COLO668 (cell line): ENCODE data around the gene NT5M.

Experiments used
- DNase-seq: peaks from one replicate; lab custom pipeline; 2025; ENCODE audit not compliant: unreplicated experiment; lab: John Stamatoyannopoulos, UW

Gene NT5M

DNA sequence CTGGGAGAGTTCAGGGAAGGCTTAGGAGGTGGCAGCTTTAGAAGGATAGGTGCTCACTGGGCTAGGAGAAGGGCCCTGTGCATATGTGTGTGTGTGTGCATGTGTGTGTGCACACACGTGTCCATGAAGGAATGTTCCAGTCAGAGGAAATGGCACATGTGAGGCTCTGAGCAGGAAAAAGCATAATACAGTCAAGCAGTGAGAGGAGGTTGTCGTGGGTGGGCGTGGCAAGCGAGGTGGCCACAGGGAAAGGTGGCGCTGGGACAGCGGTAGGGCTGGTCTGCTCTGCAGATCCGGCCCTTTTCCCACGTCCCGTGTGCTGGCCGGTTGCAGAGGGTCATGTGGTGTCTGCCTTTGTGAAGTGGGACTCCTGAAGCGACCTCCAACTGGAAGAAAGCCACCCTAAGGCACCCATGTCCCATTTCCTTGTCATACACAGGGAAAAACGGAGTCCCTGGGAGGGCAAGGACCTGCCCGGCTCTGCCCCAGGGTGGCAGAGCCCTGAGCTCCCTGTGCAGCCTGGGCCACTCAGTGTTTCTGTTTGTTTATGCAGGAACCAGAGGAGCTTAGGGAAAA lies 40.1 kb downstream of the NT5M start:
- DNase-seq, result no peak

DNA sequence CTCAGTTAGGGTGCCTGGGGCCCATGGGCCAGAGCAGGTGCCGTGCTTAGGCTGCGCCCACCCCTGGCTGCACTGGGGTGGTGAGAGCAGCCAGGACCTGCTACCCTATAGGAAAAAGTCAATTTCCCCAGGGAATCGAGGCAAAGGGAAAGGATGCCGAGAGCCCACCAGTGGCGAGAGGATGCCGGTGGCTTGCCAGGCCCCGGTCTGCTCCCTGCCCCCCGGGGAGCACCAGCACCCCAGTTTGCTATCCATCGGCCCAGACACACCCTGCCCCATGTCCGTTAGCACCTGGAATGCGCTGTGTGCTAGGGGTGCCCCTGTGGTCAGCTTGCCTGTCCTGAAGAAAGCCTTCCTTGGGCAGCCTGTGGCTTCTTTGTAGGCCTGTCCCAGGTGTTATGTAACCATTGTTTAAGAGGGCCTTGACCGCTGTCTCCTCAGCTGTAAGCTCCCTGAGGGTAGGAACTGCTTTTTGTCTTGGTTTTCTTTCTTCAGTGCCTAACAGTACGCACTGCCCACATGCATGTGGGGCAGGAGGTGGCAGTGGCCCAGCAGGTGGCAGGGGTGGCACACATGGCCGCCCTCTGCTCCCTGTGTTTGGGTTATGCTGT lies 40.8 kb downstream of the NT5M start:
- DNase-seq, result no peak

DNA sequence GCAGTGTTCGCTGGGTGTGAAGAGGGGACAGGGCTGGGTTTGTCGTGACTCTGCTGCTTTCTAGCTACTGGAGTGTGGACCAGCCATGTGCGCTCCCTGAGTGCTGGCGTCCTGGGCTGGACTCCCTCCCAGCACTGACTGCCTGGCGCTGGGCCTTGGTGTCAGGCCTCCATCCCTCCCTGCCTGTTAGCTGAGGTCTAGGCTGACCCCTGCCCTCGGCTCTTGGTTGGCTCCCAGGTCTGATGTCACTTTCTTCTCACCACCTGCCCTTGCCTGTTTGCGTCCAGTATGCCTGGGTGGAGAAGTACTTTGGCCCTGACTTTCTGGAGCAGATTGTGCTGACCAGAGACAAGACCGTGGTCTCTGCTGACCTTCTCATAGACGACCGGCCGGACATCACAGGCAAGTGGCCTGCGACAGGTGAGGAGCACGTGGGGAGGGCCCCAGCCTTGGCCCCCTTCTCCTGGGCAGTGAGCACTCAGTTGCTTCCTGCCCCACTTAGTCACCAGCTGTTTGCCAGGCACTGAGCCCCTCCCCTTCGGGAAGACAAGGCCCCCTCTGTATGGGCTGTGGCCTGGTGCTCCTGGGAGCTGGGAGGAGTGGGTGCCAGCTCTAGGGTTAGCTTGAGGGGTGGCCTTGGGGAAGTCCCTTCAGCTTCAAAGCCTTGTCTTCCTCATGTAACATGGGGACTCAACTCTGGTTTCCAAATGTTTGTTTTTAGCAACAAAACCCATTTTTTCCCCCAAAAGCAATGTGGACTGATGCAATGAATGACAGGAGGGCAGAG lies 41.5 kb downstream of the NT5M start:
- DNase-seq, result no peak

DNA sequence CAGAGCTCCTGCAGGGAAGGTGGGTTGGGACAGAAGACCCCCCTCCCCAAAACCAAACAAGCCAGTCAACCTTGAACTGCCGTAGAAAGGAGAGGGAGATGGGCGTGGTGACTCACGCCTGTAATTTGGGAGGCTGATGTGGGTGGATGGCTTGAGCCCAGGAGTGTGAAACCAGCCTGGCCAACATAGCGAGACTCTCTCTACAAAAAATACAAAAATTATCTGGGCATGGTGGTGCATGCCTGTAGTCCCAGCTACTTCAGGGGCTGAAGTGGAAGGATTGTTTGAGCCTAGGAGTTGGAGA lies 42.1 kb downstream of the NT5M start:
- DNase-seq, result no peak

DNA sequence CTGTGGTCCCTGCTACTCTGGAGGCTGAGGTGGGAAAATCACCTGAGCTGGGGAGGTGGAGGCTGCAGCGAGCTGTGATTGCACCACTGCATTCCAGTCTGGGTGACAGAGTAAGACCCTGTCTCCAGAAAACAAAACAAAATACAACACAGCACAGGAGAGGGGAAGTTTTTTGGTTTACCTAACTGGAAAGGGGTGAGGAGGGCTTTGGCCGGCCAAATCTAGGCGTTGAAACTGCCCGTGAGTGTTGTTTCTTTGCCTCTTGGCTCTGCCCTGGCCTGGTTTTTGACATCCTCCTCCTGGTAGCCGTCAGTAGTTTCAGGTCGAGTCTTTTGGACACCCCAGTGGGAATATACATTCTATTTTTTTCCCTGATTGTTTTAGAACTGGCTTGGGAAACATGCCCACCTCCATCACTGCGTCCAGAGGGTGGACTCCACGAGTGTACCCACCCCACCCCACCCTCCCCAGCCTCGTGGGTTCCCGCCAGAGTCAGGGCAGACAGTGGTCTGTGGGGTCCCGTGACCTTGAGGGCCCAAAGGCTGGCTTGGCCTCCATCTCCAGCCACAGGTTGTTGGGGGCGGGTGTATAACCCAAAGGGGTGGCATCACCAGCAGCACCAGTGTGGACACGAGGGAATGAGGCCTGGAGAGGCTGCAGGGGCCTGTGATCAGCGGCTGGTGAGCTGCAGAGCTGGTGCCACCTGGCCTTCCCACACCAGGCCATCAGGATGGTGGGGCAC lies 42.7 kb downstream of the NT5M start:
- DNase-seq, result no peak

DNA sequence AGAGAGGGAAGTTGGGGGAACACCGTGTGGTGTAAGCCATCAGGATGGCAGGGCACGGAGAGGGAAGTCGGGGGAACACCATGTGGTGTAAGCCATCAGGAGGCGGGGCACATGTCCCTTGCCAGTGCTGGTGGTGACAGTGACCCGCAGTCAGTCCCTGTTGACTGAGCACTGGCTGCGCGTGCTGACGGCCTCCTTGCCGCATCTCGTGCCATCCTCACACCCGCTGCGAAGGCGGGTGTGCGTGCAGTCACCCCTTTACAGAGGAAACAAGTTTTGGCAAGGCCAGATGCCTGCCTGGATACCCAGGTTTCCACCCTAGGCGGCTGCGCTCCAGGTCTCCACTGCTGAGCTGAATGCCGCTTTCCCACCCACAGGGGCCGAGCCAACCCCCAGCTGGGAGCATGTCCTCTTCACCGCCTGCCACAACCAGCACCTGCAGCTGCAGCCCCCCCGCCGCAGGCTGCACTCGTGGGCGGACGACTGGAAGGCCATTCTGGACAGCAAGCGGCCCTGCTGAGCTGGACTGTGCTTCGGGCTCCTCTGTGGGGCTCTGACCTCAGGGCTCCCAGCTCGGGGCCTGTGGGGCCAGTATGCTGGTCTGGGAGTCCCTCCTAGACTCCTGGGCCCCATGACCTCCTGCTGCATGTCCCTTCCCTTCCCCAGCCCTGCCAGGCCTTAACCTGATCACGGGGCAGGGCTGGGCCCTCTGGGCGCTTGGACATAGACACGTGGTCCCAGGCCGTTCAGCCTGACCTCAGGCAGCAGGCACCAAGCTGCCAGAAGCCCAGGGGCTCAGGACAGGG lies 43.5 kb downstream of the NT5M start:
- DNase-seq, result no peak

DNA sequence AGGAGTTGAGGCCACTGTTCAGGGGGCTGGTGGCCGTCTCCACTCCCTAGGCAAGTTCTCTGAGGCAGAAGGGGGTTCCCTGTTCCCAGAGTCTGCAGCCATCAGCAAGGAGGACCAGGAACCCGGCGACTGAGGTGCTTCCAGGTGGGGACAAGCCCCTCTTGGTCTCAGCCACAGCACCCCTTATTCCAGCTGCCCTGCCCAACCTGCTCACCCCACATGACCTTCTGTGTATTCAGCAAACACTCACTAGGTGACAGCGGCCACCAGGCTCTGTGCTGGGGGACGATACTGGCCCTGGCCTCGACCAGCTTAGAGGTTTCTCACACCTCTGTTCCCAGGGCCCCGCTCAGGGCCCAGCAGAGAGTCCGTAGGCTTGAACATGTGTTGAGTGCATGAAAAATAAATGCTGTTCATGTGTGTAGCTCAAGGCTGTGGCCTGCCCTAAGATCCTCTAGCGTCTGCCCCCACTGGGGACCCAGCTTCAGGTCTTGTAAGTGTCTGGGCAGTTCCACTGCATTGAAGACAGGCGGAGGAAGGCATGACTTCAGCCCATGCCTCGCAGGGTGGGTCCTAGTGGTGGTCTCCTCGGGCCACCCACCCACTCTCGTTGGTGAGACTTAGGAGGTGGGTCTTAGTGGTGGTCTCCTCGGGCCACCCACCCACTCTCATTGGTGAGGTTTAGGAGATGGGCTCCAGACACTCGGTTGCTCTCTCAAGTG lies 44.2 kb downstream of the NT5M start:
- DNase-seq, result no peak

DNA sequence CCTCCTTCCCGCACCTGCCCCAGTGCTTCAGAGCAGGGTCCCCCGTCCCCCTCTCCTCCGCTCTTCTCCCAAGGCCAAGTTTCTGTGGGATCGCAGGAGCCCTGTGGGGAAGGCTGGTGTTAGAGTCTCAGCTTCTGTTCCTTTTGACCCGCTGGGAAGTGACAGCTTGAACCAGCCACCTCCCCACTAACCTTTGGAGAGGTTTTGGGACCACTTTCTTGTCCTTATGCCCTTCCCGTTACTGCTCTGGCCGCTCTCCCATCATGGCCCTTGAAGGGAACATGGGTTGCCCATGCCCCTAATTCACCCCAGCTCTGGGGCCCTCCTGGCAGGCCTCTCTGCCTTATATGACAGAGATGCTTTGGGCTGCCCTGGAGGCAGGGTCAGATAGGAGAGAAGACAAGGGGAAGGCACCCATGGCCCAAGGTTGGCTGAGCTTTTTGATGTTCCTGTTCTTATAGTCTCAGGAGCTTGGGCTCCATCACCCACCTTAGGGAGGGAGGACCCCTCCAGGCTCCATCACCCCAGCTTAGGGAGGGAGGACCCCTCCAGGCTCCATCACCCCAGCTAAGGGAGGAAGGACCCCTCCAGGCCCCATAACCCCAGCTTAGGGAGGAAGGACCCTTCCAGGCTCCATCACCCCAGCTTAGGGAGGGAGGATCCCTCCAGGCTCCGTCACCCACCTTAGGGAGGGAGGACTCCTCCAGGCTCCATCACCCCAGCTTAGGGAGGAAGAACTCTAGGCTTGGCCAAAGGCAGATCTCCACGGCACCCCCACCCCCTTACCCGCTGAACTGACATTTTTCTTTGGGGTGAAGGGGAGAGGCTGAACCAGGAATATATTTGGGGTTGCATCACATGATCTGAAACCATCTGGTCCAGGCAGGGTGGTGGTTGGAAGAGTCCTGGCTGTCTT lies 45.0 kb downstream of the NT5M start:
- no peak for DNase-seq

DNA sequence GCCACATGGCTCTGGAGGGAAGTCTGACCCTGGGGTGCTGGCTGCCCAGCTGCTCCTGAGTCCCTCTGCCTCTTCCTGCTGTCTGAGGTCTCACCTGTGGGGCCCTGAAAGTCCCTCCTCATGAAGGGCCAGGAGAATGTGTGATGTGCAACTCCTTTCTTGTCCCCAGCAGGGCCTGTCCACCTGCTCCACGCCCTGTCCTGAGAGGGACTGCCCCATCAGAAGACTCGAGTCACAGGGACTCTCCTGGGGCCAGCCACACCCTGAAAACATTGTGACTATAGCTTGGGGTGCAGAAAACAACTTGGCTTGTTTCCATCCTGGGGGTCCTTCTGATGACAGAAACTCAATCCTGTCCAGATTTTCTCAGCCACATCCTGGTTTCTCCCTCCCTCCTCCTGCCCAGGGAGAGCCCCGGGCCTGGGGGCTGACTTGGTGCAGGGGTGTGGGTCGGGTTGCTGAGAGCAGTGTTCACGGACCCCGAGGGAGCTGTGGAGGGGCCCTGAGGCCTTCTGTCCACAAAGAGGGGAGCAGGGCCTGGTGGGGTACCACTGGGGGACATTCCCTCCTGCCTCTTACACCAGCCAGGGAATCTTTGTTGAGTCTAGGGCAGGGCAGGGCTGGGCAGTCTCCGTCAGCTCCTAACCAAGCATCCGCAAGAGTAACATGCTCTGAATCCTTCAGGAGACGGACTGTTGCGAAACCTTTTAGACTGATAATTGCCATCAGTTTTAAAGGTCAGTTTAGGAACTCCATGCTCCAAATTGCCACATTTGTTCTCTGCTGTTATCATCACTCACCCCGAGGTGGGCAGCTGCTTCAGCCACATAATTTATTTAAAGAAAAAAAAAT lies 45.9 kb downstream of the NT5M start:
- no peak for DNase-seq

DNA sequence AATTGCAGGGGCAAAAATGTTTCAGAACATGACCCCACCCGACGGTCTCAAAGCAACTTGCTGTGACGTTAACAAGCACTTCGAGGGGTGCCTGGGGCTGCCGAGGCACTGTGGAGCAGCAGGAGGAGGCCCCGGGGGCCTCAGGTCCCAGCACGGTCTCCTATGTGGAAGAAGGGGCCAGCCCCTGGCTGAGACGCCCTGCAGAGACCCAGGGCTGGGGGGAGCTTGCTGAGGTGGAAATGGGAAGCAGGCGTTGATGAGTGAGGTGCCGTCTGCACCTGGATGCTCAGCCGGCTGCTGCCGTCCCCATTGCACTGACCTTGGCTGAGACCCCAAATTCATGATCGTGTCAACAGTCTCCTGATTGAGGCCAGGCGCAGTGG lies 46.5 kb downstream of the NT5M start:
- DNase-seq, result no peak

DNA sequence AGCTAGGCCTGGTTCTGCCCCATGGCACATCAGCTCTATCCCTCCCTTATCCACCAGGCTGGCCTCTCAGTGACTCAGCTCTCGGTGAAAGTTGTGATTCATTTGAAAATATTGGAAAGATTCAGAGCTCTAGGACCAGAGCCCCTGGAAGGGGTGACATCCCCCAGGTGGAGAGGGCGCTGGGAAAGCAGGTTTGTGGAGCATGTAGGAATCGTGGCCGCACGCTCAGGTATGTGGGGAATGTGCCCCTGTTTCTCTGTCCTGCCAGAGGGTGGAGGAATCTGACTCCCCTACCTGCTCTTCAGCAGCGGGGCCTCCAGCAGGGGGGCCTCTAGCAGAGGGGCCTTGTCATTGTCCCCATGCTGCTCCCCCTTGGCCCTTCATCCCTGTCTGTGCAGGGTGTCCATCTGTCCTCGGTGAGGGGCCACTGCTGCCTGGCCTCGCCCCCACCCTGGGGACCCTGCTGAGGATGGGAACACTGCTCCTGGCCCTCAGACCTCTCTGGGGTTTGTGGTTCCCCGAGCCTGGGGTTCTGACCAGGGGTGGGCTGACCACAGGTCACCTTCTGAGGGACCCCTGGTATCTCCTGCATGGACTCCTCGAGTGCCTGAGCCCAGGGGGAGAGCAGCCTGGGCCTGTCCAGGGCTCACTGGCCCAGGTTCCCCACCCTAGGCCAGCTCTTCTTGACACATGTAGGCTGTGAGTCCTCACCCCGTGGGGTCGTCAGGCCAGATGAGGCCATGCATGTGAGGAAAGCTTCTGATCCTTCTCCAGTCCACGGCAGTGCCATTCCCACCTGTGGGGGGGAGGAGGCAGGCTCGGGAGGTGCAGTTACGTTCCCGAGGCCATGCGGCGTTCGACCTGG lies 47.5 kb downstream of the NT5M start:
- no peak for DNase-seq

DNA sequence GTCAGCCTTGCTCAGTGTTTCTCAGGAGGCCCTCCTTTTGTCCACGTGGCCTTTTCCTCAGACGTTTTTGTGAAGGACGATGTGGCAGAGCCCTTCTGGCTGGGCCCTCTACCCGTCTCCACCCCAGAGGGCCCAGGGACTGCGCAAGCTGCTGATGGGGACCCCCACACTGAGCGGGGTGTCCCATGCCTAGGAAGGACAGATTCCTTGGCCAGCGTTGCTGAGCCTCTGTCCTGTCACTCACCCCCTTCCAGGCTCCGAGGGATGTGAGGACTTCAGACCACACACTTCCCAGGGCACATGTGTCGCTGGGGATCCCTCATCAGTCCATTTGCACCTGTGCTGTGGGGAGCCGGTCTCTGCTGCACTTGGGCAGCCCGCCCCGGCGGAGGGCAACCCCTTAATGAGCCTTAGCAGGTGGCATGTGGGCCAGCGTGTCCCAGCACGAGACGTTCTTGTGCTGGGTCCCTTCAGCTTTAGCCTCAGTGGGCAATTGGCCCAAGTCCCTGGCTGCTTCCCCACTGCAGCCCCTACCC lies 48.3 kb downstream of the NT5M start:
- no peak for DNase-seq

DNA sequence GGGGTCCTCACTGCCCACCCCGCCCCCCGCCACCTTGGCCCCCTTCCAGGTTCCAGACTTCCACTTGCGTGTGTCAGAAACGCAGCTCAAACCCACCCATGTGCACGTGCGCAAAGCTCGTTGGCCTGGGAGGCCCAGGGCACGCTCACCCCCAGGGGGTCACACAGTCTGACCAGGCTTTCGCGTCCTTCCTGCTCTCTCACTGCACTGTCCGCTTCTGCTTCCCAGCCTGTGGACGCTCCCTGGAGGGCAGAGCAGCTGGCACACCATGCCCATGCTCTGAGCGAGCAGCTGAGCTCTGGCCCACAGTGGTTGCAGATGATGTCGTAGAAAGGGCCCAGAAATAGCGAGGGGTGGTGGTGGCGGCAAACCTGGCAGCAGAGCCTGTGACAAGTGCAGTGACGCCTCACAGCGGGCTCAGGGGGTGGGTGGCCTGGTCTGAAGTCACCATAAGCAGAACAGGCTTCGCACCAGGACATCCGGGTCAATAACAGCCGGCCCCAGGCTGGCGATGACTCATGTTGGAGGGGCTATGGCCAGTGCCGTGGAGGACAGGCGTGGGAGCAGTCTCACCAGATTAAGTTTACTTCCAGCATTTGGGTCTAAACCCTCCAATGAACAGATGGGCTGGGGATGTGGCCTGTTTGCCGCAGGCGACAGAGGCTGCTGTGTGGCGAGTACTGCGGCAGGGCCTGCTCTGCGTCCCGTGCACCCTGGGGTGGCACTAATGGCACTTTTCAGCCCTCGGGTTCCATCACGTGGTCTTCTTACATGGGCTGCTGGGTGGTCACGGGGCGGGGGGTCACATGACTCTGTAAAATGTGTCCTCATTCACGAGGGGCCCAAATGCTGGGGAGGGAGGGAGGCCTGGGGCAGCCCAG lies 49.0 kb downstream of the NT5M start:
- peak; percentile 52 for DNase-seq

DNA sequence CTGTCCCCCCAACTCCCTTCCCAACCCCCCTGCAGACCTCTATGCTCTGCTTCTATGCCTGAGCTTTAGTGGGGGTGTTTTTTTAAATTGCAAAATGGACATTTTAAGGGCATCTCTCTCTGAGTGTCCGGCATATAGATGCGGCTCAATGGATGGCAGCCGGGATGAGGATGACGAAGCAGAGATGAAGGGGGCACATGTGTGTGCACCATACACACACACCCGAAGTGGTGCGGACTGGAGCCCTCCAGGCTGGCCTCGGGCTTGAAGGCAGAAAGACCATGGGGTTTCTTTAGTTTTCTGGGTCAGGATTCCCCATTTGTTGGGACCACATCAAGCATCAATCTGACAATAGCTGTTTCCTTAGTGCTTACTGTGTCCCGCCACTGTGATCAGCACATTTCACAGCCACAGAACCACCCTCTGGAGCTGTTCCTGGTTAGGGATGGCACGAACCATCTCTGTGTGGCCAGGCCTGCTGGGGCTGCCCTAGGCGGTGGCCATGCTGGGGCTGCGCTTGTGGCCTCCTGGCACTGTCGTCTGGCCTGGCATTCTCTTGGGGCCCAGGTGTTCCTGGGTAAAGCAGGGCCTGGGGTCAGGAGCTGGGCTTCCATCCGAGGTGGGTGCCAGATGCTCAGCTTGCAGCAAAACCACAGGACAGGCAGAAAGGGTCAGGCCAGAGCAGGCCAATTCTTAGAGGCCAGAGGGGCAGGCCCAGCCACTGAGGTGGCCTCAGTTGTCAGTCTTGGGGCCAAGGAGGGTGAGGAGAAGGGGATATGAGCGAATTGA lies 49.9 kb downstream of the NT5M start:
- DNase-seq, result no peak

DNA sequence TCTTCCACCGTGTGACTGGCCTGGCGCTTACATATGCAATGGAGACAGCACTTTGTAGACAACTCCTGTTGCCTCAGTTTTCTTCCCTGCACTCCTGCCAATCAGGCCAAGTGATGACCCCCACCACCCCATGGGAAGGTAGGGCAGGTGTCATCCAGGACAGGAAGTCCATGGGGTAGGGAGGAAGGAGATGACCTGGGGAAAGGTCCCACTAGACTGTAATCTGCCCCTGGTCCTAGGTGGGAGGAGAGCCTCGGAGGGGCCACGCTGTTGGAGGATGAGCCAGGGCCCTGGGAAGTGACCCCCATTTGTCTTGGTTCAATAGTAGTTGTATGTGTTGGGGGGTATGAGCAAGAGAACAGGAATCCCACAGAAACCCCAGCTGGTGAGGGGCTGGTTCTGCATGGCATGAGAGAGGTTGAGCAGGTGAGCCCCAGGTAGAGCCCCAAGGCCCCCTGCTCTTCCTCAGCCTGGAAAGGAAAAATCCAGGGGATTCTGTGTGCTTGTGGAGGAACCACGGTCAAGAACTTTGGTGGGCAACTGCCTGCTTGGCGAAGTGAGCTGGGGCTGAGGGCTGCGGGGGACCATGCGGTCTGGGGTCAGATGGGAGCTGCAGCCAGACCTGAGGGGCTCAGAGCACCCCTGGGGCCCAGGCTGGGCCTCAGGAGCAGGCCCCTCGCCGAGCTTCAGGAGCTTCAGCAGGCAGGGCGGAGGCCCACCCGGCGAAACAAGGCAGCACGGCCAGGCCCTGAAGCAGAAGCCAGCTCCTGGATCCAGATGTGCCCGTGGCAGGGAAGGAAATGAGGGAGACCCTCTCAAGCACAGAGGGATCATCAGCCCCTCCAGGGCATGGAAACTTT lies 50.7 kb downstream of the NT5M start:
- no peak for DNase-seq
